NCI-H146 treated with DMSO at 0.1 percent for 48 hours (cell line): ENCODE results near the gene KCNK10.

Source experiments
- DNase-seq: peaks from one replicate; lab custom pipeline; 2025; ENCODE audit not compliant: unreplicated experiment; lab: John Stamatoyannopoulos, UW

Gene KCNK10

DNA sequence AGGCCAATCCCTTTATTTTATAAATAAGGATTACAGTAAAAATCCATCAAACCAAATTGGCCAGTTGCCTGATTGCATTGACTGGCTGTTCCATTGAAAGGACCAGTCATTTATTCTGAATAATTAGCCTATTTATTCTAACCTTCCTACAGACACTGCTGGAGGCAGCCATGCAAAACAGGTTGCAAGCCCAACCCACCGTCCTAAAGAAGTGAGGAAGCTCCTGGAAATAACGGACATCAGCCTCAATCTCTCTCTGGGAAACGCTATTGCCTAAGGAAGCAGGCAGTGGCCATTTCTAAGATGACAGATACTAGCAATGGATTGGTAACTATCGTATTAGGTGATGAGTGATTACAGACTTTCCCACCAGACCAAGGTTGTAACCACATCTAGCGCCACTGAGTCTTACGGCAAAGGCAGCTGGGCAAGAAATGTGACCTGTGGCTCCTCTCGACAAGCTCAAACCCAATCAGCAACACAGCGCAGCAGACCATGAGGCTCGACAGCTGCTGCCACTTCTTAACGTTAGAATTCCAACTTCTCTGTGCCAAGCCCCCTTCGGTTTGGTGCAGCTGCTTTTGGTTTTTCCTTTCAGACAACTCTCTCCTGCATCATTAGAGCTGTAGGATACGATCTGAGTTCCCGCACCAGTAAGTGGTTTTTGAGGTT, 134.2 kb downstream of the KCNK10 start:
- DNase-seq, result no peak

DNA sequence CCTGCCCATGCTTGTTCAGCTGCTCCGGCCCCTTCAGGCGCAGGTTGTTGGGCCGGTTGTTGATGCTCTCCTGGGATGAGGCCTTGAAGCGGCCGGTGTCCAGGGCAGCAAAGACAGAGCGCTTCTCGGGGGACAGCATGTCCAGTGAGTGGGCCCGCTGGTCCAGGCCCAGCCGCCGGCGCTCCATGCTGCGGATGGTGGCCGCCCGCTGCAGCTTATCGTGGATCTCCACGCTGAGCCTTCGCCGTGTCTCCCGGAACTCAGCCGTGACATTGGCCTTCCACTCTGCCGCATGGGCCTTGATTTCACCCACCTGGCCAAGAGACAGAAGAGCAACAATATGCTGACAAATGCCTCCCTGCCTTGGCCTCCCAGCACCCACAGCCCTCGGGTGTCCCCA, 137.2 kb downstream of the KCNK10 start:
- no peak for DNase-seq

DNA sequence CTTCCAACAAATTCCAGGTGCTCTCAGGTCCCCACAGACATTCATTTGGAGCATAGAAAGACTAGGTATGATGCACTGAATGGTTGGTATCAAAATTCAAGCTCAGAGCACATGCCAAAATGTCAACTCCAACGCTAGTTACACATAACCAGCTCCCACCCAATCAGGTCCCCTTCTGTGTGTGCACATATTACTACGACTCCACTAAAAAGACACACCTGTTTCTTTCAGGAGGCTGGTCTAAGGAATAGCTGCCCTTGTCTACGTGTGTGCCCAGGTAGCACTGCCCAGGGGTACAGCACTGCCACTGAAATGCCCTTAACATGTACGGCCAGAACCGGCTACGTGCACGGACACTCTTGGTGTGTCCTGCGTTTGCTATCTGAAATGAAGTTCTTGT, 138.1 kb downstream of the KCNK10 start:
- no peak for DNase-seq

- DNase-seq, result no peak
Measured at GRCh38 chr14:88181072-88181471, 142.0 kb downstream of the KCNK10 start.

- no peak for DNase-seq
Measured at GRCh38 chr14:88179716-88180115, 143.4 kb downstream of the KCNK10 start.

DNA sequence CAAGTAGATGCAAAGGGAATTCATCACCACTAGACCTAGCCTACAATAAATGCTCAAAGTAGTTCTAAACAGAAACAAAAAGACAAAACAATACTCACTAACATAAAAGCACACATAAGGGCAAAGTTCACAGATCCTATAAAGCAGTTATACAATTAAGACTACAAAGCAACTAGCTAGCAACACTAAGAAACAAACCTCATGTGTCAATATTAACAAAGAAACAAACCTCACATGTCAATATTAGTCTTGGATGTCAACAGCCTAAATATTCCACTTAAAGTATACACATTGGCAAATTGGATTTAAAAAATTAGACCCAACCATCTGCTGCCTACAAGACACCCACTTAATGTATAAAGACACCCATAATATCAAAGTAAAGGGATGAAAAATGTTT, 152.7 kb downstream of the KCNK10 start:
- no peak for DNase-seq

- DNase-seq, result no peak
Measured at GRCh38 chr14:88168498-88169165, 154.4 kb downstream of the KCNK10 start.

GRCh38 chr14:88168025-88168424, 155.0 kb downstream of the KCNK10 start:
- no peak for DNase-seq

DNA sequence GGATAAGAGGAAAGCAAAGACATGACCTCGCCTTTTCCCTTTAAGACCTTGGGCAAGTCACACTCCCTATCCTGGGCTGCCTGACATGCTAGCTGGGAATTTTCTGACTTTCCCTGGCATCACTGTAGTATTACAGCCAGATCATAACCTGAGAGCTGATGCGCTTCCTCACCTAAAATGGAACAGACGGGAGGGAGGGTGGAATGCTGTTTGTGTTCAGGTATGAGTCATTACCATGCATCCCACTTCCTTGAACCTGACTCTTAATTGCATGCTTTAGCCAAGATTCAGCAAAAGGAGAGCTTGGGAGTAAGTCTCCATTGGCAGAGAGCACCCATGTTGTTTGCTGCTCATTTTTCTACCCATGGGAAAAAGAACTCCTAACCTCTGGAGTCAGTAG, 156.5 kb downstream of the KCNK10 start:
- no peak for DNase-seq

- no peak for DNase-seq
Measured at GRCh38 chr14:88164906-88165534, 158.0 kb downstream of the KCNK10 start.

- no peak for DNase-seq
Measured at GRCh38 chr14:88163731-88164255, 159.3 kb downstream of the KCNK10 start.

- peak; percentile 43 for DNase-seq
Measured at GRCh38 chr14:88156127-88156526, 166.9 kb downstream of the KCNK10 start.

DNA sequence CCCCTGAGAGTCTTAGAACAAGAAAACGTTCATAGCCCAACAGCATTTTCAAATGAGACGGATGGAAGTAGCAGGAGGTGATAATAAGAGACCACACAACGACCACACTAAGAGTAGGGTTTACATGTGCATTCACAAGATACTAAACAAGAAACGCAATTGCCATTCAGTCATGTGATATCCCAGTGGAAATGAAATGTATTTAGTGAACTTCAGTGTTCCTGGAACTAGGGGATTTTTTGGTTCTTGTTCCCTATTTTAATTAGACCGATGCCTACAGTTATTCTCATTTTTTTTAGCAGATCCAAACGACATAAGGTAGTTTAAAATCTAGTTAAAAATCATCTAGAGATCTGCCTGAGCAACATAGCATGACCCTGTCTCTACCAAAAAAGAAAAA, 168.1 kb downstream of the KCNK10 start:
- DNase-seq, result no peak

- no peak for DNase-seq
Measured at GRCh38 chr14:88154321-88154720, 168.7 kb downstream of the KCNK10 start.

DNA sequence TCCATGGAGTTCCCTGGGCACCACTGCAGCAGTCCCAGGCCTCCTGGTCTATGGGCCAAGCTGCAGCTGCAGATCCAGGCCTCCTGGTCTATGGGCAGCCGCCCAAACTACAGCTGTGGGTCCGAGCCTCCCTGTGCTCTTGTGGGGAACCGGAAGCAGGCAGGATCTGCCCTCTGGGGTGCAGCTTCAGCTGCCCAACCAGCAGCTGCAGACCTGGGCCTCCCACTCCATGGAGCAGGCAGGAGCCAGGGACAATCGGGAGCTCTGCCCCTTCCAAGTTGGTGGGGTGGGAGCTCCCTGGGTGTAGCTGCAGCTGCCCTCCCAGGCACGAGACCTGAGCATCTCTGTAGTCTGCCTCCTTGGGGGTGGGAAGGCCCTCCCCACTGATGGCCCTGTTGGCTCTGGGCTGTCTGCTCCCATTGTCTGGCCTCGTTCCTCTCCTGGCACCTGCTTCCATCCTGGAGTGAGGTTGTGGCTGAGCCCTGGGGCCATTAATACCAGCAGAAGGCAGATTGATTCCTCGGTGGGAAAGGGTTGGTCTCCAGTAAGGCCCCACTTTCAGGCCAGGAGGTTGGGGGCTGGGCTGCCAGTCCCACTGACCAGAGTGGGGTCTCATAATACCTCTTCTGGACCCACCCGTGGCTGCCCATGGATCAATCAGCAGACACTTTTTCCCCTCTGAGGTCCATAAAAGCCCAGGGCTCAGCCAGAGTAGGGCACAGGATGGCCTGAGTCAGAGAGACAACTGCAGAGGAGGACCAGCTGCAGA, 176.0 kb downstream of the KCNK10 start:
- no peak for DNase-seq

DNA sequence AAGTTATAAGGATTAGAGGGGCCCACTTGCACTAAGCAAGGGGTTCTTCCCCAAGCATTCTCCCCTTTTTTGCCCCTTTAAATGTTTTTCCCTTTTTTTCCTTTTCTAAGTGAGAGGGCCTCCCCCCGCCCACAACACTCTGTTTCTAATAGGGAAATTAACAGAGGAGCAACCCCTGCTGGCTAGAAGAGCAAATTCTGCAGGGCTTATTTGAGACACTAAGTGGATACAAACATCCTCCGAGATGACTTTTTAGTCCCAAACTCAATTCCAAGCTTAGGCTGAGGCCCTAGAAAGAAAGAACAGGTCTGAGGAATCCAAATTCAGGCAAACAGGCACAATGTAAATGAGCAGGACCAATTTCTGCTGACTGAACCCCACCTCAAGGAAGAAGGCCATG, 179.3 kb downstream of the KCNK10 start:
- no peak for DNase-seq

DNA sequence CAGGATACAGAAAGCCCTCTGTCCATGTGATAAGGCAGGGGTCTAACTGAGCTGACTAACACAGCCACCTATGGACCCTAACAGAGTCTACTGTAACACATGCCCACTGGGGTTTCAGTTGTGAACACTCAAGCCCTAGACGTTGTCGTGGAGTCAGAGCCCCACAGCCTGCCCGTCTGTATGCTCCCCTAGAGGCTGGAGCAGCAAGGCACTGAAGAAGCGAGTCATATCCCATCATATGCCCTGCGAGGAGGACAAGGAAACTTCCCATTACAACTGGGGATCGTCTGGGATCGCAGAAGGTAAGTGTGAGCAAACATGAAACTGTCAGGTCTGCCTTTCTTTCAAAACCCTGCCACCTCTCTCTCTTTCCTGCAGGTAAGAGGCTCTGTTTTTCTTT, 180.1 kb downstream of the KCNK10 start:
- DNase-seq, result no peak

GRCh38 chr14:88140874-88141273, 182.2 kb downstream of the KCNK10 start:
- no peak for DNase-seq

GRCh38 chr14:88137327-88137726, 185.7 kb downstream of the KCNK10 start:
- DNase-seq, result no peak
